SU-DHL-6 (cell line): ENCODE measurements around the gene VWC2.

ENCODE experiments used
- H2AFZ ChIP-seq: fragments of 200-600 bp; sonication (generic); 2 replicates; pipeline ENCODE4 v1.6.1; 2014; ENCODE audit warnings: low read depth, mild to moderate bottlenecking, moderate library complexity, mixed read lengths, antibody characterized with exemption, low read length; ENCODE audit not compliant: severe bottlenecking
- H3F3A ChIP-seq: fragments of 200-600 bp; shearing (Covaris generic); 2 replicates; pipeline ENCODE4 v1.6.0; 2016; ENCODE audit warnings: antibody characterized with exemption, mild to moderate bottlenecking; ENCODE audit not compliant: insufficient read depth
- H3K27ac ChIP-seq: fragments of 200-600 bp; sonication (generic); 2 replicates; pipeline ENCODE4 v1.5.1; 2016; ENCODE audit warnings: low read depth, mild to moderate bottlenecking, low read length, moderate library complexity, mixed read lengths
- H3K27me3 ChIP-seq: fragments of 200-600 bp; sonication (generic), shearing (Covaris generic); 2 replicates; pipeline ENCODE4 v1.6.0; 2014; ENCODE audit warnings: mild to moderate bottlenecking, low read length
- H3K36me3 ChIP-seq: fragments of 200-600 bp; sonication (generic); 2 replicates; pipeline ENCODE4 v1.6.1; 2014; ENCODE audit warnings: mild to moderate bottlenecking, low read length, mixed read lengths
- H3K4me2 ChIP-seq: fragments of 300-600, 200-600 bp; shearing (Covaris generic), sonication (generic); 2 replicates; pipeline ENCODE4 v1.6.0; 2014; ENCODE audit warnings: low read length, low read depth, mild to moderate bottlenecking; ENCODE audit not compliant: poor library complexity, severe bottlenecking
- H3K4me3 ChIP-seq: fragments of 200-600 bp; sonication (generic); 2 replicates; pipeline ENCODE4 v1.5.1; 2014; ENCODE audit warnings: antibody characterized with exemption, low read length, mild to moderate bottlenecking, mixed read lengths; ENCODE audit not compliant: insufficient read depth, poor library complexity, severe bottlenecking
- H3K79me2 ChIP-seq: fragments of 200-600 bp; sonication (generic); 2 replicates; pipeline ENCODE4 v1.6.1; 2014; ENCODE audit warnings: mild to moderate bottlenecking, low read length, moderate library complexity; ENCODE audit not compliant: insufficient read depth
- H3K9ac ChIP-seq: fragments of 200-600 bp; sonication (generic); 2 replicates; pipeline ENCODE4 v1.7.0; 2014; ENCODE audit warnings: mild to moderate bottlenecking, low read length
- H3K9me2 ChIP-seq: fragments of 200-600 bp; sonication (generic); replicated peaks from 2 replicates; pipeline ENCODE4 v1.6.1; 2014; ENCODE audit warnings: low read length; ENCODE audit not compliant: insufficient read depth
- H3K9me3 ChIP-seq: fragments of 200-600 bp; sonication (generic); 2 replicates; pipeline ENCODE4 v1.6.1; 2014; ENCODE audit warnings: low read length, mixed read lengths; ENCODE audit not compliant: insufficient read depth
- H4K20me1 ChIP-seq: fragments of 200-600 bp; sonication (generic); 2 replicates; pipeline ENCODE4 v1.6.1; 2014; ENCODE audit warnings: low read depth, mild to moderate bottlenecking, antibody characterized with exemption, low read length, moderate library complexity, mixed read lengths
- CTCF ChIP-seq: fragments of 200-600 bp; sonication (generic); IDR thresholded peaks from one replicate; pipeline ENCODE4 v1.5.1; 2017; ENCODE audit warnings: antibody characterized with exemption, mild to moderate bottlenecking, low read length, moderate library complexity; ENCODE audit not compliant: insufficient read depth, poor library complexity, severe bottlenecking
- EZH2phosphoT487 ChIP-seq: fragments of 200-600 bp; sonication (generic), shearing (Covaris generic); conservative IDR thresholded peaks from 2 replicates; pipeline ENCODE4 v1.6.1; 2018; ENCODE audit warnings: mild to moderate bottlenecking, antibody characterized with exemption, low read length, moderate library complexity, mixed read lengths

VWC2 gene

GRCh38 chr7:49840751-49841405 lies 67.4 kb downstream of the VWC2 start:
- Histone ChIP-seq H3K36me3 (no peaks in the 10 kb centered on the region), H3F3A (no peaks in the 10 kb centered on the region), H3K9me3 (no peaks in the 10 kb centered on the region), H4K20me1 (no peaks in the 10 kb centered on the region), H3K4me3 (no peak overlapping the region), H3K27me3 (no peaks in the 10 kb centered on the region), H3K9ac (no peak overlapping the region), H3K4me2 (no peak overlapping the region), H3K79me2 (no peaks in the 10 kb centered on the region), H3K27ac (no peak overlapping the region), H3K9me2 (no peaks in the 10 kb centered on the region), H2AFZ (no peak overlapping the region)
- TF ChIP-seq EZH2phosphoT487 (no peak), CTCF (no peak)

GRCh38 chr7:49845626-49846025 lies 72.2 kb downstream of the VWC2 start:
- Histone ChIP-seq H3K4me2 (no peak overlapping the region), H3K9ac (no peak overlapping the region), H3K27ac (no peak overlapping the region), H3K79me2 (no peaks in the 10 kb centered on the region), H3K36me3 (no peaks in the 10 kb centered on the region), H2AFZ (no peak overlapping the region), H3K9me3 (no peaks in the 10 kb centered on the region), H3F3A (no peaks in the 10 kb centered on the region), H3K4me3 (no peak overlapping the region), H3K9me2 (no peaks in the 10 kb centered on the region), H4K20me1 (no peaks in the 10 kb centered on the region), H3K27me3 (0 out of 2 replicates have a peak, but pooled peaks cover 3% of the 10 kb centered on the region)
- TF ChIP-seq EZH2phosphoT487 (no peak), CTCF (no peak)

- no peak for TF ChIP-seq EZH2phosphoT487
- TF ChIP-seq CTCF, result no peak
- H2AFZ ChIP-seq, result no peak overlapping the region
- H3K79me2 ChIP-seq, result no peaks in the 10 kb centered on the region
- H3K9me3 ChIP-seq, result no peaks in the 10 kb centered on the region
- no peaks in the 10 kb centered on the region for H3F3A ChIP-seq
- 0 out of 2 replicates have a peak, but pooled peaks cover 3% of the 10 kb centered on the region for H3K27me3 ChIP-seq
- no peaks in the 10 kb centered on the region for H4K20me1 ChIP-seq
- H3K9ac ChIP-seq, result no peak overlapping the region
- H3K36me3 ChIP-seq, result no peaks in the 10 kb centered on the region
- H3K9me2 ChIP-seq, result no peaks in the 10 kb centered on the region
- no peak overlapping the region for H3K4me2 ChIP-seq
- no peak overlapping the region for H3K27ac ChIP-seq
- H3K4me3 ChIP-seq, result no peak overlapping the region
Observed at GRCh38 chr7:49848211-49848841, 74.9 kb downstream of the VWC2 start.
